ENCODE measurements around the gene EPS8.

The EPS8 gene

DNA sequence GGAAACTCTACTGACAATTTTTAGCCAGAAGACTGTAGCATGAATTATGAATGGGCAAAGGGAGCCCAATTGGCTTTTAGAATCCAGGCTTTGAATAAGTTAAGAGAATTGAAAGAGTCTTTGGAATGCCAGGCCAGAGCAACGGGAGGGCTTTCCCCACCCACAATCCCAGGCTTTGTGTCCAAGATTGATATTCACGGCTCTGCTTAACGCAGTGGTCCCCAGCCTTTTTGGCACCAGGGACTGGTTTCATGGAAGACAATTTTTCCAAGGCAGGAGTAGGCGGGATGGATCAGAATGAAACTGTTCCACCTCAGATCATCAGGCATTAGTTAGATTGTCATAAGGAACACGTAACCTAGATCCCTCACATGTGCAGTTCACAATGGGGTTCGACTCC lies 79.6 kb downstream of the EPS8 start:
- no peaks in the 10 kb centered on the region for H3K79me2 ChIP-seq (ENCODE audit: insufficient read depth, low read length)
- no peak overlapping the region for H3K4me2 ChIP-seq (ENCODE audit: low read depth, low read length, poor library complexity, severe bottlenecking)
- no peak for TF ChIP-seq EZH2phosphoT487 (IDR thresholded peaks at IDR 0.05; ENCODE audit: borderline replicate concordance)
- TF ChIP-seq, protein P1, sequence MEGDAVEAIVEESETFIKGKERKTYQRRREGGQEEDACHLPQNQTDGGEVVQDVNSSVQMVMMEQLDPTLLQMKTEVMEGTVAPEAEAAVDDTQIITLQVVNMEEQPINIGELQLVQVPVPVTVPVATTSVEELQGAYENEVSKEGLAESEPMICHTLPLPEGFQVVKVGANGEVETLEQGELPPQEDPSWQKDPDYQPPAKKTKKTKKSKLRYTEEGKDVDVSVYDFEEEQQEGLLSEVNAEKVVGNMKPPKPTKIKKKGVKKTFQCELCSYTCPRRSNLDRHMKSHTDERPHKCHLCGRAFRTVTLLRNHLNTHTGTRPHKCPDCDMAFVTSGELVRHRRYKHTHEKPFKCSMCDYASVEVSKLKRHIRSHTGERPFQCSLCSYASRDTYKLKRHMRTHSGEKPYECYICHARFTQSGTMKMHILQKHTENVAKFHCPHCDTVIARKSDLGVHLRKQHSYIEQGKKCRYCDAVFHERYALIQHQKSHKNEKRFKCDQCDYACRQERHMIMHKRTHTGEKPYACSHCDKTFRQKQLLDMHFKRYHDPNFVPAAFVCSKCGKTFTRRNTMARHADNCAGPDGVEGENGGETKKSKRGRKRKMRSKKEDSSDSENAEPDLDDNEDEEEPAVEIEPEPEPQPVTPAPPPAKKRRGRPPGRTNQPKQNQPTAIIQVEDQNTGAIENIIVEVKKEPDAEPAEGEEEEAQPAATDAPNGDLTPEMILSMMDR (conservative IDR thresholded peaks at IDR 0.05; ENCODE audit: low read length) = no peak

DNA sequence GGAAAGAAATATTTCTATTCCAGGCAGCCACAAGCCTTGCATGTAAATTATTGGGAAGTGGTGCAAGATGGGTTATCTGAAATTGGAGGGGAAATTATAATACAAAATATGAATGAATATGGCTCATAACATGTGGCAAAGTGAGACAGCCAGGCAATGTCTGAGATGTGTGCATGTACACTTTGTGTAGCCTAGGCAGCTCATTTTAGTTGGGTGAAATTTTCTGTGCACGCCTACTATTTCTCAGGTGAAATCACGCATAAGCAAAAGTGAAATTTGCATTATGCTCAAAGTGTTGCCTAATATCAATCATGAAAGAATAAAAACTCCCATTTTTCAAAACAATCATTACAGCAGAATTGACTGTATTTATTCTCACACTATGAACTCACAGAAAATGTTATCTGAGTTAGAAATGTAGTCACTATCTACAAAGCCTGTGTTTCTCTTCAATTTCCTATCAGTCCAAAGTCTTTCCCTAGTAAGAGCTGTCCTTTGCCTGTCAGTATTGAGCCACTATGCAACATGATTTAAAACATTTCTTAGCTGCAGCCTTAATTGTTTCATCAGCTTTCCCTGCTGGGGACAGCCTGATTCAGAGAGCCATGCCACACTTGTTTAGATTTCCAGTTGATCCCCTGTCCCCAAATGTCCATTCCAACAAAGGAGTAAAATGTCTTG lies 80.7 kb downstream of the EPS8 start:
- H3K4me3 ChIP-seq (ENCODE audit: low read length, poor library complexity, severe bottlenecking) = no peak overlapping the region
- H2AFZ ChIP-seq (ENCODE audit: low read length) = no peak overlapping the region
- H3F3A ChIP-seq (ENCODE audit: low read depth) = no peaks in the 10 kb centered on the region
- no peaks in the 10 kb centered on the region for H3K4me1 ChIP-seq (ENCODE audit: insufficient read depth, low read length, poor library complexity, severe bottlenecking)
- no peak overlapping the region for H3K9ac ChIP-seq (ENCODE audit: low read depth, low read length, poor library complexity, severe bottlenecking)
- H3K9me3 ChIP-seq (ENCODE audit: insufficient read depth, low read depth, low read length) = no peaks in the 10 kb centered on the region
- no peaks in the 10 kb centered on the region for H3K27me3 ChIP-seq (ENCODE audit: insufficient read depth, low read length, poor library complexity, severe bottlenecking)
- H3K79me2 ChIP-seq (ENCODE audit: insufficient read depth, low read length) = no peaks in the 10 kb centered on the region
- H3K9me2 ChIP-seq (replicated peaks; ENCODE audit: low read depth, low read length) = no peaks in the 10 kb centered on the region
- H3K4me2 ChIP-seq (ENCODE audit: low read depth, low read length, poor library complexity, severe bottlenecking) = no peak overlapping the region
- no peaks in the 10 kb centered on the region for H3K36me3 ChIP-seq (ENCODE audit: insufficient read depth, low read length)
- H4K20me1 ChIP-seq (ENCODE audit: insufficient read depth, low read length, poor library complexity, severe bottlenecking) = no peaks in the 10 kb centered on the region
- TF ChIP-seq EZH2phosphoT487 (IDR thresholded peaks at IDR 0.05; ENCODE audit: borderline replicate concordance) = no peak
- TF ChIP-seq, protein P1 (conservative IDR thresholded peaks at IDR 0.05; ENCODE audit: low read length) = no peak

More for the DNA sequence above, 79.6 kb downstream of the EPS8 start:
- Histone ChIP-seq H3K4me1 (ENCODE audit: insufficient read depth, low read length, poor library complexity, severe bottlenecking) (no peaks in the 10 kb centered on the region), H3K9me3 (ENCODE audit: insufficient read depth, low read depth, low read length) (no peaks in the 10 kb centered on the region), H3K9ac (ENCODE audit: low read depth, low read length, poor library complexity, severe bottlenecking) (no peak overlapping the region), H4K20me1 (ENCODE audit: insufficient read depth, low read length, poor library complexity, severe bottlenecking) (no peaks in the 10 kb centered on the region), H3F3A (ENCODE audit: low read depth) (no peaks in the 10 kb centered on the region), H3K27me3 (ENCODE audit: insufficient read depth, low read length, poor library complexity, severe bottlenecking) (no peaks in the 10 kb centered on the region), H3K4me3 (ENCODE audit: low read length, poor library complexity, severe bottlenecking) (no peak overlapping the region), H3K36me3 (ENCODE audit: insufficient read depth, low read length) (no peaks in the 10 kb centered on the region), H3K9me2 (replicated peaks; ENCODE audit: low read depth, low read length) (no peaks in the 10 kb centered on the region), H2AFZ (ENCODE audit: low read length) (no peak overlapping the region)

DNA sequence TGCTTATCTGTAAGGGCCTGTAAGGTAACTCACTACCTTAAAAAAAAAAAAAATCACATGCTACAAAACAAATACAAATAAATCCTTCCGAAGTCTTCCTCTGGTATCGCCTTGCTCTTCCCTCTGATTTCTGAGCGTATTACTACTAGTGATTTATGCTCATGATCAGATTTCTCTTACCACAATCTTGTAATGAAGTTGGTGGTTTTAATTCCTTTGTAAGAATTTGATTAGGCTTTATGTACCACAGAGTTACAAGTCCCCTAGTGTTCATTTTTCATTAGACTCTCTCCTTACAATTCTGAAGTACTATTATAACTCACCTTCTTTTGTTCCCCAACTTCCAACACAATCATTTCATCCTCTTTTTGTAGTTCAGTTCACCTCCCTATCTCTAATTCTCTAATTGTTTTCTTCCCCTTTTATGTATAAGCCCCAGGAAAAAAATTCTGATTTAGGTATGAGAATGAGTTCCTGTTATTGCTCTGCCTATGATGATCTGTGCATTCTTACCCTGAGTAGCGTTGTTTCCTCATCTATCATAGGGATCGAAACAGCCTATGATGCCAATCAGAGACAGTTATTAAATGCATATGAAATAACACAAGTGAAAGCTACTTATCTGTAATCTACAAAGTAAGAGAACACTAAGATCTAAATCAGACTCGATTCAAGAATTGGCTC lies 81.5 kb downstream of the EPS8 start:
- no peaks in the 10 kb centered on the region for H3K79me2 ChIP-seq (ENCODE audit: insufficient read depth, low read length)
- no peaks in the 10 kb centered on the region for H3K36me3 ChIP-seq (ENCODE audit: insufficient read depth, low read length)
- H3K9me2 ChIP-seq (replicated peaks; ENCODE audit: low read depth, low read length) = no peaks in the 10 kb centered on the region
- no peak overlapping the region for H3K4me3 ChIP-seq (ENCODE audit: low read length, poor library complexity, severe bottlenecking)
- H3K9ac ChIP-seq (ENCODE audit: low read depth, low read length, poor library complexity, severe bottlenecking) = no peak overlapping the region
- no peak for TF ChIP-seq EZH2phosphoT487 (IDR thresholded peaks at IDR 0.05; ENCODE audit: borderline replicate concordance)
- TF ChIP-seq, protein P1 (conservative IDR thresholded peaks at IDR 0.05; ENCODE audit: low read length) = no peak
- H3F3A ChIP-seq (ENCODE audit: low read depth) = no peaks in the 10 kb centered on the region
- H2AFZ ChIP-seq (ENCODE audit: low read length) = no peak overlapping the region
- H3K9me3 ChIP-seq (ENCODE audit: insufficient read depth, low read depth, low read length) = no peaks in the 10 kb centered on the region
- no peaks in the 10 kb centered on the region for H3K27me3 ChIP-seq (ENCODE audit: insufficient read depth, low read length, poor library complexity, severe bottlenecking)
- H3K4me2 ChIP-seq (ENCODE audit: low read depth, low read length, poor library complexity, severe bottlenecking) = no peak overlapping the region
- no peaks in the 10 kb centered on the region for H3K4me1 ChIP-seq (ENCODE audit: insufficient read depth, low read length, poor library complexity, severe bottlenecking)
- H4K20me1 ChIP-seq (ENCODE audit: insufficient read depth, low read length, poor library complexity, severe bottlenecking) = no peaks in the 10 kb centered on the region
